ENCODE data around the gene RAPGEF5. TPM values are rescaled to one million over a fixed set of nuclear protein-coding genes. Genes with fewer than 3 reads are reported as not detected.

The RAPGEF5 gene
- not detected for total RNA-seq

GRCh38 chr7:22356701-22357310 is at the start of gene RAPGEF5:
Gene RAPGEF5 (minus strand): TSS chr7:22357154. CDS start chr7:22357060, 94 bp downstream.
- no peak for DNase-seq

GRCh38 chr7:22406715-22407114 is 49.8 kb upstream of the RAPGEF5 start:
- no peak for DNase-seq

GRCh38 chr7:22404421-22405023 is 47.6 kb upstream of the RAPGEF5 start:
- DNase-seq: no peak

GRCh38 chr7:22403344-22403743 is 46.4 kb upstream of the RAPGEF5 start:
- DNase-seq: no peak

- no peak for DNase-seq
Observed at GRCh38 chr7:22402250-22402649, 45.3 kb upstream of the RAPGEF5 start.

GRCh38 chr7:22400936-22401553 is 44.1 kb upstream of the RAPGEF5 start:
- no peak for DNase-seq

- no peak for DNase-seq
Observed at GRCh38 chr7:22400150-22400814, 43.3 kb upstream of the RAPGEF5 start.

- no peak for DNase-seq
Observed at GRCh38 chr7:22399546-22399945, 42.6 kb upstream of the RAPGEF5 start.

- no peak for DNase-seq
Observed at GRCh38 chr7:22399091-22399490, 42.1 kb upstream of the RAPGEF5 start.

- DNase-seq: no peak
Observed at GRCh38 chr7:22397981-22398380, 41.0 kb upstream of the RAPGEF5 start.

GRCh38 chr7:22395222-22395621 is 38.3 kb upstream of the RAPGEF5 start:
- no peak for DNase-seq

GRCh38 chr7:22394739-22395138 is 37.8 kb upstream of the RAPGEF5 start:
- no peak for DNase-seq

GRCh38 chr7:22393913-22394729 is 37.2 kb upstream of the RAPGEF5 start:
- DNase-seq: no peak

GRCh38 chr7:22390516-22390915 is 33.6 kb upstream of the RAPGEF5 start:
- DNase-seq: no peak

- no peak for DNase-seq
Observed at GRCh38 chr7:22389892-22390291, 32.9 kb upstream of the RAPGEF5 start.

GRCh38 chr7:22387583-22387982 is 30.6 kb upstream of the RAPGEF5 start:
- no peak for DNase-seq

- DNase-seq: no peak
Observed at GRCh38 chr7:22386865-22387264, 29.9 kb upstream of the RAPGEF5 start.

- DNase-seq: no peak
Observed at GRCh38 chr7:22386206-22386858, 29.4 kb upstream of the RAPGEF5 start.

GRCh38 chr7:22385326-22385725 is 28.4 kb upstream of the RAPGEF5 start:
- DNase-seq: no peak

GRCh38 chr7:22380333-22380732 is 23.4 kb upstream of the RAPGEF5 start:
- DNase-seq: no peak

GRCh38 chr7:22378199-22378980 is 21.4 kb upstream of the RAPGEF5 start:
- no peak for DNase-seq

GRCh38 chr7:22377703-22378102 is 20.7 kb upstream of the RAPGEF5 start:
- DNase-seq: no peak

Measured in effector CD4-positive, alpha-beta T cell (primary cell).